ENCODE data around the gene CEP170B.

Gene CEP170B

DNA sequence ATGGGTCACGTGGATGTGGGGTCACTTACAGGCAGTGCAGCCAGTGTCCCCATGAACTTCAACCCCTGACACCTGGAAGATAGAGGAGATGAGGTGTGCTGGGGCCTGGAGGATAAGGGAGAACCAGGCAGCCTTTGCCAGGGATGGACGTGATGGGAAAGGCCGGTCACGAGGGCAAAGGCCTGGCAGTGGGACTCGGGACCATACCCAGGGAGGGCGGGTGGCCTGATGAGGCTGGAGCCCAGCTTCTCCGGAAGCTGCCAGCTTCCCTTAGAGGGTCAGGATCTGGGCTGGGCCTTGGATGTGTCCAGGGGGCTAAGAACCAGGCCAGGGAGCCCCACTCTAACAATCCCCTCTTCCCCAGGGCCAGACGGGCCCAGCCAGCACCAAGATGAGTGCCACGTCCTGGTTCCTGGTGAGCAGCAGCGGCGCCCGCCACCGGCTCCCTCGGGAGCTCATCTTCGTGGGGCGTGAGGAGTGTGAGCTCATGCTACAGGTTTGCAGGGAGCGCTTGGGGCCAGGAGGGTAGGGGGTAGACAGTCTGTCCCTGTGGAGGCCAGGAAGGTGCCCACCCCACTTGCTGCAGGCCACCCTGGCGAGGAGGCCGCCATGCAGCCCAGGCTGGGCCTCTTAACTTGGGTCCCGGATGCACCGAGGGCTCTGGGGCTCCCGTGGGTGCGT, 3.1 kb downstream of the CEP170B start:
- FAIRE-seq: no peak

DNA sequence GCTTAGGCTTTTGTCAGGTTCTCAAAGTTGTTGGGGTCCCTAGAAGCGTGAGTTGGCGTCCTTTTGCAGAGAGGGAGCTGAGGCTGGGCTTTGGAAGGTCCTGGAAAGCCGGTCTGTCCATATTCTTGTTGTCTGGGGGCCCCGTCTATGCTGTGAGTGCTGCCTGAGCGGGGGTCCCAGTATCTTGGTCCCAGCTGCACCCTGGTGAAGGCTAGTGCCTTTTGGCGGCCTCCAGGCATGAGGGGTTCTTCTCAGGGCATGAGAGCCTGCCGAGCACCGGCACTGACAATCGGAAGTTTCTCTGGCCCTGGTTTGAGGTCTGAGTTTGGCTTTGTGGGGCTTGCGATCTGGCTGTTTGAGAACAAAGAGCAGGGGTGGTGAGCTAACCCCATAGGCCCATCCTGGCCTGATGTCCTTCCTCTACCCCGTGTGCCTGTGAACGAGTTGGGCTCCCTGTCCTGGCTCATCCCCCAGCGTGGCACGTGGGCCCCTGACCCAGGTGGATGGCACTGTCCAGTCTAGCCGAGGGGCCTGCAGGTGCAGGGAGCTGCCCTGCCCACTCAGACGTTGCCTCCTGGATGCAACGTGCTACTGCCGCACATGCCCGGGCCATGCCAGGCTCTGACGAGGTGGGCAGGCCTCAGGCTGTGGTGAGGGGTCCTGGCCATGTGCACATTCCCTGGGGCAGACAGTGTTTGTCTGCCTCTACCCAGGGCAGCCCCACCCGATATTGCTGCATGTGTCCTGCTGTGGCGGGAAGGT, 3.9 kb downstream of the CEP170B start:
- FAIRE-seq: no peak

DNA sequence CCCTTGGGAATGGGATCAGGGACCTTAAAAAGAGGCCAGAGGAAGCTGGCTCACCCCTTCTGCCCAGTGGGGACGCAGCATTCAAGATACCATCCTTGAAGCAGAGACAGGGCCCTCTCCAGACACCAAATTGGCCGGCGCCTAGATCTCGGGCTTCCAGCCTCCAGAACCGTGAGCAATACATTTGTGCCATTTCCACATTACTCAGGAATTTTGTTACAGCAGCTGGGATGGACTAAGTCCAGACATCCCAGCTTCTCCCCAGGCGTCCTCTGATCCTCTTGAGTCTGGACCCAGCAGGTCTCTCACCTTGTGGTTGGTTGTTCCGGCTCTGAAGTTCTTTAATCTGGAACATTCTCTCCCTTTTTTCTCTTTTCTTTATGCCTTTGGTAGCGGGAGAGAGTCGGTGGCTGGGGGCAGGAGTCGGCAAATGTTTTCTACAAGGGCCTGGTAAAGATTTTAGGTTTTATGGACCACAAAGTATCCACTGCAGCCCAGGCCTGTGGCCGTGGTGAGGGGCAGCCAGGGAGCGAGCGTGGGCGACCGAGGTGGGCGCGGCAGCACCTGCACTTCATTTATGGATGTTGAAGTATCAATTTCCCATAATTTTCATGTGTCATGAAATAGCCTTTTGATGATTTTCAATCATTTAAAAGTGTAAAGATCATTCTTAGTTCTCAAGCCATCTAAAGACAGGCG, 4.8 kb downstream of the CEP170B start:
- no peak for FAIRE-seq

DNA sequence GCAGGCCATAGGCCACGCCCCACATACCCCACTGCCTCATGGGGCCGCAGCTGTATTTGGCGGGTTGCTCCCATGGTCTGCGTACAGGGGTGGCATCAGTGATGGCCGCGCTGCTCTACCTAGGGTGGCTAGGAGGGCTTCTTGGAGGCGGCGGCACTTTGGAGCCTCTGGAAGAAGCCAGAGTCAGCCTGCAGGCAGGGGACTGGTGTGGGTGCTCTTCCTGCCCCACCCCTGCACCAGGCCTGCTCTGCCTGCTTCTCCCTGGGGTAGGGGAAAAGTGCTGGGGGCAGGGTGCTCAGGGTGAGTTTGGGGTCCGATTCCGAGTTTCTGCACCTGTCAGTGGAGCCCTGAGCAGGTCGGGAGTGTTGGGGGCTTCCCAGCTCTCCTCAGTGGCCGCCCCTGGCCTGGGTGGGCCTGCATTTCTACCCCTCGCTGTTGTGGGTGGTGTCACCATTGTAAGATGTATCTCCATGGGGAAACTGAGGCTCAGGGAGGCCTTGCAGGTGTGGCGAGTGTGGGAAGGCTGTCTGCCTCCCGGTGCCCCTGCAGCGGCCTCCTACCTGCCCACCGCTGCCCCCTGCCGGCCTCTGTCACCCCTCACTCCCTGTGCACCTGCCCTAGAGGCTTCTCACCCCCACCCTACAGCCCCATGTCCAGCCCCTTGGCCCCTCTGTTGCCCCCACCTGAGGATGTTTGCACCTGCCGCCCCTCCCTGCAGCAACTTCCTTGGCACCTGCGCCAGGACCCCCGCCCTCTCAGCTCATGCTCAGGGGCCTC, 5.5 kb downstream of the CEP170B start:
- FAIRE-seq: no peak

GRCh38 chr14:104871145-104871655, 6.1 kb downstream of the CEP170B start:
- FAIRE-seq: no peak

GRCh38 chr14:104871656-104872468, 6.8 kb downstream of the CEP170B start:
- FAIRE-seq: no peak

DNA sequence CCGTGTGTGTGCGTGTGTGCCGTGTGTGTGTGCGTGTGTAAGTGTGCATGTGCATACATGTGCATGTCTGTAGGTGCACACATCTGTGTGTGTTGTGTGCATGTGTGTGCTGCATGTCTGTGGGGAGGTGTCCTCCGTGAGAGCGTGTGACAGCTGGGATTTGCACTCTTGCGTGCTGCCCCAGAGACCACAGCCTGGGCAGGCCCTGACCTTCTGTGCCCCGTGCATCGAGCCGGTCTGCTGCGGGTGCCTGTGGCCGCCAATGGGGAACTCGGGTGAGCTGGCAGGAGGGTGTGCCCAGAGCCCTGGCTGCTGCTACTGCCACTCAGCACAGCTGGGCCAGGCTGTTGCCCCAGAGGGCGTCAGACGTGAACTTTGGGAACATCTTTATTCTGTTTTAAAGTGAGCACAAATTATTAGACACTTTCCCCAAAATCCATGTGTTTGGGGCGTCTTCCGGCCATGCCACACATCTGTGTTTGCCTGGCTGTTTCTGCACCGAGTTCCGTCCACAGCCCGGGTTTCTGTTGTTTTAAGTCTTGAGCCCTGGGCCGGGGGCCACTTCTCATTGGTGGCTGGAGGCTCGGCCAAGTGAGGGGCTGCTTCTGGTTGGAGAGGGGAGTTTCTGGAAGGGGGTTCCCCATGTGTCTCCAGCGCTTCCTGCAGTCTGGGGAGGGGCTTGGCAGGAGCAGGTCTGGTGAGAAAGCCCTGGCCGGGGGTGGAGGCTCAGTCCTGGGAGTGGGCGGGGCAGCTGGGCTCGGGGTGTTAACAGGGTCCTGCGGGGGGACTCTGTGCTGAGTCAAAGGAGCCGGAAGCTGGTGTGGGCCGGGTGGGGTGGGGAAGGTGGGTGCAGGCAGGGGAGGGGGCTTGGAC, 7.6 kb downstream of the CEP170B start:
- no peak for FAIRE-seq

DNA sequence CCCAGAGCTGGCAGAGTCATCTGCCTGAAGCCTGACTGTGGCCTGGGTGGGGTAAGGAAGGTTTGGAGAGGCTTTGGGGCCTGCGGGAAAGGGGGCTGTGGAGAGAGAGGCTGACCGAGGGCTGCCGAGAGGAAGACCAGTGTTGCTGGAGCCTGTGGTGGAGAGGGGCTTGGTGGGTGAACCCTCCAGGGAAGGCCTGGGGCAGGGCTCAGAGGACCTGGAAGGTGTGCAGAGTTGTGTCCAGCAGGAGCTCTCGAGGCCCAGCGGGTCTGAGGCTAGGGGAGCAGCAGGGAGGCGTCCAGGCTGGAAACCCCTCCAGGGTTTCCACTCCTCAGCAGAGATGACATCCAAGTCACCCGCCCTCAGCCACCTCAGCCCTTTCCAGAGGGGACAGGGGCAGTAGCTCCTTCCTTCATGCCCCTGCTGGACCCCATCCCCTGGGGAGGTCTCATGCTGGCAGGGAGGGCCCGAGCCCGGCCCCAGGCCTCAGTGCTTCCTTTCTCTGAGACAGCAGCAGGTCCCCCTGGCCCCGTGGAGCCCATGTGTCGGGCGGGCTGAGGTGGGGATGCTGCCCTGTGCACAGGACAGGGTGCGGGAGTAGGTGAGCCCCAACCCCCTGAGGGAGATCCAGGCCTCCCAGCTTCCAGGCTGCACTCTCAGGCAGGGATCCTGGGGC, 8.4 kb downstream of the CEP170B start:
- FAIRE-seq: no peak

DNA sequence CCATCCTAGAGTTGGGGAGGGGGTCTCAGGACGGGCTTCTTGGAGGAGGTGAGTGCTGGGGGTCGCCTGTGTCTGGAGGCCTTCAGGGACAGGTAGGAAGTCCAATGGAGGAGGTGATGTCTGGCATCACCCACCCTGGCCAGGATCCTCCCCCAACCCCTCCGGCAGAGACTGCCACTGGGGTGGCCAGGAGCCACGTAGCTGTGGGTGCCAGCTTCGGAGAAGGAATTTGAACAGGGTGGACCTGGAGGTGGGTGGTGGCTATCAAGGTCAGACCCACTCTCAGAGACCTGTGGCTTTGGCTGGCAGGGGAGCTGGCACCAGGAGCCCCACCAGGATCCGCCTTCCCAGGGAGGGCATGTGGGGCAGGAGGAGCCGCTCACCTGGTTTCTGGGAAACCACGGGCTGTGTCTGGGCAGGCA, 9.1 kb downstream of the CEP170B start:
- no peak for FAIRE-seq

GRCh38 chr14:104874571-104875411, 9.7 kb downstream of the CEP170B start:
- no peak for FAIRE-seq

GRCh38 chr14:104875412-104875751, 10.3 kb downstream of the CEP170B start:
- FAIRE-seq: no peak

GRCh38 chr14:104875811-104876210, 10.7 kb downstream of the CEP170B start:
- no peak for FAIRE-seq

DNA sequence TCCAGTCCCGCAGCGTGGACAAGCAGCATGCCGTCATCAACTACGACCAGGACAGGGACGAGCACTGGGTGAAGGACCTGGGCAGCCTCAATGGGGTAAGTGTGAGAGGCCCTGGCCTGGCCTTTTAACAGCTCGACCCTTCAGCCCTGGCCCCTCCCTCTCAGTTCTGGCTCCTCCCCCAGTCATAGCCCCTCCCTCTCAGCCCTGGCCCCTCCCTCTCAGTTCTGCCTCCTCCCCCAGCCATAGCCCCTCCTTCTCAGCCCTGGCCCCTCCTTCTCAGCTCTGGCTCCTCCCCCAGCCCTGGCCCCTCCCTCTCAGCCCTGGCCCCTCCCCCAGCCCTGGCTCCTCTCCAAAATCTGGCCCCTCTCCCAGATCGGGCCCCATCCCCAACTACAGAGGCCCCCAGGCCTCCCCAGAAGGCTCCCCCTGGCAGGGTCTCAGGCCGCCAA, 11.2 kb downstream of the CEP170B start:
- FAIRE-seq: no peak

- no peak for FAIRE-seq
Measured at GRCh38 chr14:104877066-104877805, 12.2 kb downstream of the CEP170B start.

DNA sequence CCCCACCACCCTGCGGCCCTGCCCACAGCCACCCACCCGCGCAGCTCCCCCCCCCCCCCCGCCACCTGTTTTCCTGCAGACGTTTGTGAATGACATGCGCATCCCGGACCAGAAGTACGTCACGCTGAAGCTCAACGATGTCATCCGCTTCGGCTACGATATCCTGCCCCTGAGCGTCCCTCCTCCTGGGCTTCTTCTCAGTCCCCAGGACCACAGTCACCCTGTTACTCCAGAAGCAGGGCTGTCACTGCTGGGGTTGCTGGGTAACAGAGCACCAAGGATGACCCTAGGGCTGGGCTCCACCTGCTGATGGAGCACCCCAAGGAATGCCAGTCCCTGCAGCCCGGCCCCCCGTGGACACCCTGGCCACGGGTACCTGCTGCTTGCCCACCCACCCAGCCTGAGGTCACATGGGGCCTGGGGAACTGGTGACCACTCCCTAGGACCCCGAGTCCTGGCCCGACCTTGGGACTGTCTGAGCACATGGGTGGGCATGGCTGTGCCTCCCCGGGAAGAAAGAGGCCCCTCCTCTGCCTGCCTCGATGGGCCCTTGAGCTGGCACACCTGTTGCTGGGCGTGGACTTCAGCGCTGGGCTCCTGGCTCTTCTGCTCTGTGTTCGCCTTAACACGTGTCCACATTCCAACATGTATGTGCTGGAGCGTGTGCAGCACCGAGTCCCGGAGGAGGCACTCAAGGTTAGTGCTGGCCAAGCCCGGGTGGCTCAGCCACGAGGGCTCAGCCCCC, 12.9 kb downstream of the CEP170B start:
- no peak for FAIRE-seq

- no peak for FAIRE-seq
Measured at GRCh38 chr14:104878582-104878981, 13.5 kb downstream of the CEP170B start.

GRCh38 chr14:104879201-104879982, 14.3 kb downstream of the CEP170B start:
- no peak for FAIRE-seq

All from colon (tissue), 2 donors.